ENCODE results near the gene SLC37A3. TPM values are rescaled to one million over a fixed set of nuclear protein-coding genes. Genes with fewer than 3 reads are reported as not detected.

Gene SLC37A3
- total RNA-seq, 1 experiment from 2014 or later = 52.7 TPM

- no peak overlapping the region for H2BK120ac ChIP-seq (ENCODE audit: low read depth, low read length, poor library complexity, severe bottlenecking)
- no peak overlapping the region for H3K27ac Mint-ChIP-seq
- no peaks in the 10 kb centered on the region for H3K27me3 Mint-ChIP-seq (ENCODE audit: low read depth)
Measured at GRCh38 chr7:140393756-140394306, 4.5 kb downstream of the SLC37A3 start.

More at GRCh38 chr7:140393756-140394306, 4.5 kb downstream of the SLC37A3 start:
- no peaks in the 10 kb centered on the region for H3K23me2 ChIP-seq (ENCODE audit: insufficient read length, low read depth, low read length, poor library complexity, severe bottlenecking)
- no peak overlapping the region for H3K56ac ChIP-seq (ENCODE audit: insufficient read length, low read depth, low read length)
- no CpG with 5 or more reads among the region's 12 CpGs for WGBS (ENCODE audit: extremely low coverage, insufficient read length, low lambda C conversion rate)
- no peak overlapping the region for H4K5ac ChIP-seq (ENCODE audit: insufficient read length, low read depth, low read length)
- no peak for TF ChIP-seq CTCF (conservative IDR thresholded peaks at IDR 0.05)
- DNase-seq = no peak
- H3K27me3 ChIP-seq (ENCODE audit: insufficient read depth, low read length) = no peaks in the 10 kb centered on the region; the same call in 1 of the 2 replicates
- H3K18ac ChIP-seq (ENCODE audit: insufficient read length, low read depth, low read length) = no peak overlapping the region
- no peak overlapping the region for H3K23ac ChIP-seq (ENCODE audit: insufficient read length, low read depth, low read length)
- peaks cover 19% of the 10 kb centered on the region for H3K4me1 ChIP-seq (ENCODE audit: insufficient read depth, low read length)
- Mint-ChIP-seq H3K36me3 (ENCODE audit: insufficient read depth in 1 of 3, low read depth in 3 of 3) (peaks cover 0 to 3% (median 0%) of the 10 kb centered on the region in 3 experiments; a peak in 2 of 7 replicates), H3K4me1 (peaks cover 3 to 16% of the 10 kb centered on the region in 2 experiments), H3K9me3 (no peaks in the 10 kb centered on the region), H3K4me3 (no peak overlapping the region)
- no peaks in the 10 kb centered on the region for H4K20me1 ChIP-seq (ENCODE audit: control insufficient read depth, insufficient read depth, insufficient read length)
- no peak overlapping the region for H2BK15ac ChIP-seq (ENCODE audit: low read depth, low read length)
- H2BK12ac ChIP-seq (ENCODE audit: insufficient read length, low read depth, low read length) = no peak overlapping the region
- no peak overlapping the region for H2BK20ac ChIP-seq (ENCODE audit: low read depth, low read length, poor library complexity, severe bottlenecking)
- H3K27ac ChIP-seq (ENCODE audit: insufficient read length, low read depth, low read length) = no peak overlapping the region
- no peak overlapping the region for H3K14ac ChIP-seq (ENCODE audit: insufficient read depth, low read length)
- H3T11ph ChIP-seq (ENCODE audit: low read length) = no peak overlapping the region
- no peak overlapping the region for H3K9ac ChIP-seq (ENCODE audit: extremely low read depth, insufficient read length, low read length)
- no peak overlapping the region for H3K4me2 ChIP-seq (ENCODE audit: insufficient read depth, insufficient read length, low read length)
- H2AK5ac ChIP-seq (ENCODE audit: insufficient read length, low read length) = no peak overlapping the region
- peaks cover 18% of the 10 kb centered on the region for H3K79me1 ChIP-seq (ENCODE audit: insufficient read depth, low read depth, low read length, poor library complexity, severe bottlenecking)
- H3K4ac ChIP-seq (ENCODE audit: low read depth, low read length) = no peak overlapping the region
- no peaks in the 10 kb centered on the region for H3K9me3 ChIP-seq (ENCODE audit: control insufficient read depth, low read depth, low read length)
- H3K79me2 ChIP-seq (ENCODE audit: insufficient read depth, low read length) = peaks cover 31% of the 10 kb centered on the region; the same call in 1 of the 2 replicates
- H4K8ac ChIP-seq (replicated peaks; ENCODE audit: insufficient read length, low read depth, low read length) = no peak overlapping the region
- no peak overlapping the region for H2BK5ac ChIP-seq (ENCODE audit: insufficient read length, low read length)
- no peak overlapping the region for H2AFZ ChIP-seq (ENCODE audit: low read length)
- H4K91ac ChIP-seq (ENCODE audit: insufficient read length, low read depth, low read length) = no peak overlapping the region

Data from H9 (cell line).